NCI-H1436 treated with DMSO at 0.1 percent for 48 hours (cell line): ENCODE data around the gene COLGALT1.

ENCODE experiments used
- DNase-seq: peaks from one replicate; lab custom pipeline; 2025; lab: John Stamatoyannopoulos, UW

The COLGALT1 gene

DNA sequence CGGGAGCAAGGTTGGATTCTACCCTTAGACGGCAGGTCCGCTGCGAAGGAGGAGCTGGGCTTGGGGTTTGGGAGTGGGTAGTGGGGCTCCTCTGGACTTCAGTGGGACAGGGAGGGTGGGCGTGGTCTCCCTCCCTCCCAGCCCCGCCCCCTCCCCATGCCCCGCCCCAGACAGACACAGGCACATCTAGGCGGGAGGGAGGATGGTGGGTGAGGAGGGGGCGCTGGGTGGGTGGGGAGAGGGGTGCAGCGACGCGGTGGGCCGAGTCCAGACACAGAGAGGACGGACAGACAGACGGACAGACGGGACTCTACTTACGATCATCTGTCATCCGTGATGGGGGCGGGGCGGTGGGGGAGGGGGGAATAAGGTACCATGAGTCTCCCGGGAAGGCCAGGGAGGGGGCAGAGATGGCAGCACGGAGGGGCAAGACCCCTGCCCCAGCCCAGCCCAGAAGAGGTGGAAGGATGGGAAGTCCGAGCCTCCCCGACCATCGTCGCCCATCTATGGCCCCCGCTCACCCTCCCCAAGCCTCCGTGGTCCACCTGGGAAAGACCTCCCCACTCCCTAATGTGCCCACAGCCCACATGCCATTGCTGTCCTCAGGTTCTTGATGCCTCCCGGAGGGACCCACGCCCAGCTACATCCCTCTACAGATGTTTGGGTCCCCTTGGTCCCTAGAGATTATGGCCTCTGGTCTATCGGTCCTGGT lies 67.9 kb downstream of the COLGALT1 start:
- DNase-seq = no peak

DNA sequence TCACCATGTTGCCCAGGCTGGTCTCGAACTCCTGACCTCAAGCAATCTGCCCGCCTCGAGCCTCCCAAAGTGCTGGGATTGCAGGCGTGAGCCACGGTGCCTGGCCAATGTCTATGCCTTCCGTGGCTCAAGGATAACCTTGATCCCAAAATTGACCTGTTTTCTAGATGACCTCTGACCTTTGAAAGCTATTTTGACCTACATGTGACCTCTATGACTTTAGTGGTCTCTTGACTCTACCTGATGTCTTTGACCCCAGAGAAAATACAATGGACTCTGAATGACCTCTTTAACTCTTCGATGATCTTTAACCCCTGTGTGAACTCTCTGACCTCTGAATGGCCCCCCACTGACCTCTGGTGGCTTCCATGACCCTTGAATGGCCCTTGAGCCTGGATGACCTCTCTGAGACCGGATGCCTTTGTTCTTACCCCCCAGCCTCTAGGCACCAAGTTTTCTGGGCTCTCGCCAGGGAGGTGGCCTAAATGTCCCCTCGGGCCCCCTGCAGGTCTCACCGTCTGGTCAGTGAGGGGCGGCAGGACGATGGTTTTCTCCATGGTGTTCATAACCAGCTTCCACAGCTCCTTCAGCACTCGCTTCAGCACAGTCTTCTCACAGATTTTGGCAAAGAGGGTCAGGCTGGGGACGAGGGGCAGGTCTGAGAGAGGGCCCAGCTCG lies 69.0 kb downstream of the COLGALT1 start:
- DNase-seq = no peak

DNA sequence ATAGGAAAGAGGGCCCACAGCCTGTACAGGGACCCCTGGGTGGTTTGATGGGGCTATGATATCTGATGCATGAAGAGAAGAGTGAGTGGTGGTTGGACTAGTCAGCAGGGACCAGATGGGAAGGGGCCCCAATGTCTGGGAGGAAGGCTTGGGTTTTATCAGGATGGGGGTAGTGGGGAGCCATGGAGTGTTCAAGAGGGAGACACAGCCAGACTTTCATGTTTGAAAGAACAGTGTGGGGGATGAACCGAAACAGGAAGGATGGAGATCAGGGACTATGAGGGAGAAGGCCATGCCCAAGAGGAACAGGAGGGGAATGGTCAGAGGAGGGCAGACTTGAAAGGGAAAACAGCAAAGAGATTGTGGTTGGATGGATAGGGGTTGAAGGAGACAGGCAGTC lies 69.6 kb downstream of the COLGALT1 start:
- DNase-seq = no peak

DNA sequence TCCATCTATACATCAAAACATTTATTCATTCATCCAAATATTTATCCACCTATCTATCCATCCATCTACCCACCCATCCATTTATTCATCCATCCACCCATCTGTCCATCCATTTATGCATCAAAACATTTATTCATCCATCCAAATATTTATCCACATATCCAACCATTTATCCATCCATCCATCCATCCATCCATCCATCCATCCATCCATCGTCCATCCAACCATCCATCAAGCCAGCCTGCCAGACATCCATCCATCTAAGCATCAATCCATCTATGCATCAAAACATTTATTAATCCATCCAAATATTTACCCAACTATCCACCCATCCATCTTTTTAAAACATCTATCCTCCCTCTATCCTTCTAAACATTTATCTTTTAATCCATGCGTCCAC lies 70.5 kb downstream of the COLGALT1 start:
- no peak for DNase-seq

DNA sequence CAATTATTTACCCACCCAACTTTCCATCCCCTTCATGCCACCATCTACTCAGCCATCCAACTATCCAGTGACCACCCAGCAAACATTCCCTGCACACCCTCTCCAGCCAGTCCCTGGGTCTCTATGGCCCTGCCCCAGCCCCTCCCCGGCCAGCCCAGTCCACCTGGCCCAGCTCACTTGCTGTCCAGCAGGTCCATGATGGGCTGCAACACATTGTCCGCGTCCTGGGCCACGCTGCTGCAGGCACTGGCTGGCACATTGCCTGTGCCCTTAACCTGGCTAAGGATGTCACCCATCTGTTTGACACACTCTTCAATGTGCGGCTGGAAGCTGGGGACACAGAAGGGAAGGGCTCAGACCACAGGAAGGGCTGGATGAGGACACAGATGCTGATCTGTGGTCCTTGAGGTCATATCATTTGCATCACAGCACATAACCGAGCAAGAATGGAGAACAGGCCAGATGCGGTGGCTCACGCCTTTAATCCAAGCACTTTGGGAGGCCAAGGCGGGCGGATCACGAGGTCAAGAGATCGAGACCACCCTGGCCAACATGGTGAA lies 71.1 kb downstream of the COLGALT1 start:
- no peak for DNase-seq

DNA sequence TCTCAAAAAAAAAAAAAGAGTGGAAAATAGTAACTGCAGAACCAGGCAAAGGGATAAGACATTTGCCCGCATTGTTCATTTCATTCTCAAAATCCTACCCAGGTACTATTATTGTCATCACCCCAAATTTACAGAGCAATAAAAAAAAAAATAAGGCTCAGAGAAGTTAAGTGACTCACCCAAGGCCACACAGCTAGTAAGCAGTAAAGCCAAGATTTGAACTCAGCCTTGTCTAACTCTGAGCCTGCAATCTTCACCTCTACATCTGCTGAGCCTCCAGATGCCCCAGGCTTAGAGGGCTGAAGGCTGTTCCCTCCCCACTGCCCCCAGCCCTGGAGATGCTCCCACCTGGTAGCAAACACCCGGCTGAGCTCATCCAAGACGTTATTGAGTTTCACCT lies 71.7 kb downstream of the COLGALT1 start:
- no peak for DNase-seq

DNA sequence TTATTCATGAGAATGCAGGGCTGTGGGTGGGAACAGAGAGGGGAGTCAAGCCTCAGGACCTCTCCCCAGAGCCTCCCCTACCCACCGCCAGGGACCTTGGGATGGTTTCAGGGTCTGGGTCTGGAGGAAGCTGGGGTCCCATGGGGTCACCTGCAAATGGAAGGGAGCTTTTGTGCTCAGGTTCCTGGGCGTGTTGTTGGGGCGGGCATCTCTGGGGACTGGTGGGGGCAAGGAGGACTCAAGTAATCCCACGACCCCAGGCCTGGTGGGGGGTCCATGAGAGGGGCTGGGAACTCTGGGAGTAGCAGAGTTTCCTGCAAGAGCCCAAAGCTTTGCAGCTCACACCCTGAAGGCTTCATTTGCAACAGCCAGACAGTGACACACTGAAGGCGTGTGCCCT lies 72.5 kb downstream of the COLGALT1 start:
- no peak for DNase-seq

DNA sequence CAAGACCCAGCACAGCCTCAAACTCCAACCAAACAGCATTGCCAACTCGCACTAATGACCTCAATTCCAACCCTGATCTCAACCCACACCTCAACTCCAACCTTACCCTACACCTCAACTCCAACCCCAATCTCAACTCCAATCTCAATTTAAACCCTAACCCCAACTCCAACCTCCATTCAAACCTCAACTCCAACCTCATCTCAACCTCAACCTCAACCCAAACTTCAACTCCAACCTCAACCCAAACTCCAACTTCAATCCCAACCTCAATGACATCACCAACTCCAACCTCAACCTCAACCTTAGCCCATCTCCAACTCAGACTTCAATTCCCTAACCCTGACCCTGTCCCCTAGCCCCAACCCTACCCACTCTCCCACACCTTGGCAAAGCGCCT lies 74.3 kb downstream of the COLGALT1 start:
- no peak for DNase-seq

DNA sequence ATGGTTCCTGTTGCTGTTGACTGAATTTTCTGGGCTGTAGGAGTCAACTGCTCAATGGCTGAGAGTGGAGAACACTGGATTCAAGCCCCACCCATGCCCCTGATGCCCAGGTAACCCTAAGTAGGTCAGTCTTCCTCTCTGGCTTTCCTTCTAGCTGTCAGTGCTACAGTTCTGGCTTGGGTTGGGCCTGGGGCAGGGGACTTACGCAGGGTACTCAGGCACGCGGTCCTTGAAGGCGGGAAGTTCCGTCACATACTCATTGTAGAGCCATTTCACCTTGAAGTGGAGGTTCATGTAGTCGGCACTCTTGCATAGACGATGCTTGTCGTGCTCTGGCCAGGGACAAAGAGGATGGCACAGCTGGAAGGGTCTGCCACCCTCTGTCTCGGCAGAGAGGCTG lies 77.1 kb downstream of the COLGALT1 start:
- DNase-seq = no peak
